Esophagus (tissue), 2 donors: ENCODE results near the gene NLRC5. TPM values are rescaled to one million over a fixed set of nuclear protein-coding genes. Genes with fewer than 3 reads are reported as not detected.

ENCODE experiments used
- H3K27ac ChIP-seq, 2 donors: one replicate each; pipeline ENCODE4 v1.5.1; 2013; ENCODE audit warnings: low read depth in 2 of 2, mild to moderate bottlenecking in 2 of 2, inconsistent platforms in 1 of 2, low read length in 1 of 2, moderate library complexity in 1 of 2
- H3K27me3 ChIP-seq, 2 donors: one replicate each; pipeline ENCODE4 v1.6.1; 2013; ENCODE audit warnings: low read length in 2 of 2, control low read depth in 1 of 2, mild to moderate bottlenecking in 1 of 2; ENCODE audit not compliant: insufficient read depth in 2 of 2, control insufficient read depth in 1 of 2
- H3K36me3 ChIP-seq, 2 donors: one replicate each; pipeline ENCODE4 v1.6.1; 2013; ENCODE audit warnings: low read length in 1 of 2; ENCODE audit not compliant: control insufficient read depth in 2 of 2, insufficient read depth in 2 of 2
- H3K4me1 ChIP-seq, 2 donors: one replicate each; pipeline ENCODE4 v1.6.1; 2013; ENCODE audit warnings: low read length in 1 of 2; ENCODE audit not compliant: control insufficient read depth in 2 of 2, insufficient read depth in 2 of 2
- H3K4me3 ChIP-seq, 2 donors: one replicate each; pipeline ENCODE4 v1.5.1; 2013; ENCODE audit warnings: low read length in 2 of 2, mild to moderate bottlenecking in 2 of 2, low read depth in 1 of 2, moderate library complexity in 1 of 2
- H3K9me3 ChIP-seq, 2 donors: one replicate each; pipeline ENCODE4 v1.6.1; 2013; ENCODE audit warnings: mild to moderate bottlenecking in 2 of 2, low read depth in 1 of 2, low read length in 1 of 2, moderate library complexity in 1 of 2; ENCODE audit not compliant: control insufficient read depth in 2 of 2, insufficient read depth in 1 of 2
- WGBS, 2 donors: extraction: QIAGEN DNeasy Blood & Tissue Kit; methylation state at CpG; one replicate each; pipeline ENCODE4 v1.1.7; 2013; 5-methylcytosine and 5-hydroxymethylcytosine counted together
- polyA plus RNA-seq, 2 donors: library from polyadenylated mRNA; stranded (reverse); fragments of 200-250 nt; gene quantifications; one replicate each; pipeline ENCODE4 v1.2.3, GENCODE V29; 2013
- donor health status: healthy with polysubstance abuse.
- donor health status: Bipolar disorder and iron deficiency.

Gene NLRC5
- polyA plus RNA-seq, 2 donors = 11.3 to 21.7 TPM

DNA sequence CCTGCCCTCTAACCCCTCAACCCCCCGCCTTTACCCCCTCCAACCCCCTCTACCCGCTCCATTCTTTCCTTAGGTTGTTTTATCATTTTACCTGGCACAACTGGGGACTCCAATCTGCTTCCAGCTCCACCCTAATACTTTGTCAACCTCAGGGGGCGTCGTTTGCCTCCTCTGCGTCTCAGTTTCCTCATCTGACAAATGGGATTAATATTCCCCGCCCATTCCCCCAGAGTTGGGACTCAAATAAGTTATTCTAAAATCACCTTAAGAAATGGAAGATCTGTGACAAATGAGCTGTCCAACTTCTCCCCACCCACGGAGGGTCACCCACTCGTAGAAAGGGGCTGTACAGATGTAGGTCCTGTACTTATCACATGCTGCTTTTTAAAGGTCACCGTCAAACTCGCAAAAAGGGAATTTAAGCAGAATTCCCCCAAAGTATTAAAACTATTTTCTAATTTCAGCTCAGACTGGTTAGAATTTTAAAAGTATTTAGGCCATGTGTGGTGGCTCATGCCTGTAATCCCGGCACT, 62.4 kb downstream of the NLRC5 start:
- H3K36me3 ChIP-seq = peaks cover 8 to 17% of the 10 kb centered on the region in 2 donors
- H3K27me3 ChIP-seq = no peaks in the 10 kb centered on the region
- no peaks in the 10 kb centered on the region for H3K9me3 ChIP-seq
- no peak overlapping the region for H3K27ac ChIP-seq
- no peaks in the 10 kb centered on the region for H3K4me1 ChIP-seq
- H3K4me3 ChIP-seq = no peak overlapping the region
- WGBS, 2 donors = 87 to 89% methylated on average over 11 of the region's 11 CpGs

DNA sequence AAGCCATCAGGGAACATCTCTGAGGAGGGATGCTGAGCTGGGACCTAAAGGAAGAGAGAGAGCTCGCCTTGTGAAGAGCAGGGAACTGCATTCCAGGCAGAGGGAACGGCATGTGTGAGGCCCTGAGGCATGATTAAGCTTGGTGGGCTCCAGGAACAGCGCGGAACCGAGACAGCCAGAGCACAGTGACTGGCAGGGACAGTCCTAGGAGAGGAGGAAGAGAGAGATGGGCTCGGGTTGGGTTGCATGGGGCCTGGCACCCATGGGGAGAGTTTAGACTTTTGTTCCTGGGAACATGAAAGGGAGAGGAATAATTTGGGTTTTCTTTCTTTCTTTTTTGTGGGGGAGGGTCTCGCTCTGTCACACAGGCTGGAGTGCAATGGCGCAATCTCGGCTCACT, 63.8 kb downstream of the NLRC5 start:
- Histone ChIP-seq H3K36me3 (peaks cover 8 to 15% of the 10 kb centered on the region in 2 donors), H3K4me1 (no peaks in the 10 kb centered on the region), H3K4me3 (no peak overlapping the region), H3K9me3 (peaks cover 0 to 2% of the 10 kb centered on the region in 2 donors), H3K27ac (no peak overlapping the region), H3K27me3 (no peaks in the 10 kb centered on the region)
- 93 to 96% methylated on average over 9 of the region's 9 CpGs for WGBS, 2 donors

DNA sequence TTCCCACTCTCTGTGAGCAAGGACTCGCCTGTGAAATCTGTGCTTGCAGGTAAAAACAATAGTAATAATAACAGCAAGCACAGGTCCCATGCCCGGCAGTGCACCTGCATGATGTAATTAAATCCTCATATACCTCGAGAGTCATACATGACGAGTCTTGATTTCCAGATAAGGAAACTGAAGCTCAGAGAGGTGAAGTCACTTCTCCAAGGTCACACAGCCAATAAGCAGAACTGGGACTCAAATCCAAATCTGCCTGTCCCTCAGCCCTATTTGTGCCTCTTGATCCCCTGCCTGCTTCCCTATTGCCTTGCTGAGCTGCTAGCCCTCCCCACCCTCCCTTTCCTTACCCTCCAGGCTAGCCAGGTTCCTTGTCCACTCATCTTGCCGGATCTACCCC, 65.0 kb downstream of the NLRC5 start:
- Histone ChIP-seq H3K4me1 (no peaks in the 10 kb centered on the region), H3K27ac (no peak overlapping the region), H3K27me3 (no peaks in the 10 kb centered on the region), H3K9me3 (peaks cover 0 to 2% of the 10 kb centered on the region in 2 donors), H3K36me3 (peaks cover 8 to 26% of the 10 kb centered on the region in 2 donors), H3K4me3 (no peak overlapping the region)
- WGBS, 2 donors = 87 to 90% methylated on average over 5 of the region's 5 CpGs

DNA sequence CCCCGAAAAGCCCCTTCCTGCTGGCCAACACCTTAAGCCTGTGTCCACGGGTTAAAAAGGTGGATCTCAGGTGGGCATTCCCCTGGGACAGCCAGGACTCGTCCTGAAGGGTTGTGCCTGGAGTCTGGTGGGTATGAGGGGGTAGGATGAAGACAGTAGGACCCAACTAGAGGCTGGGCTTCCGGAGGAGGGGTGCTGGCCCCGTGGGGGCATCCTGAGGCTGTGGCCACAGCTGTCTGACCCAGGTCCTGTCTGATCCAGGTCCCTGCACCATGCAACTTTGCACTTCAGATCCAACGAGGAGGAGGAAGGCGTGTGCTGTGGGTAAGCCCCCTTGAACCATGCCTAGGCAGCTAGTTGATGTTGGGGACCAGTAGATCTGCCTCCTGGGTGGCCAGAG, 65.4 kb downstream of the NLRC5 start:
- WGBS, 2 donors = 81 to 88% methylated on average over 7 of the region's 7 CpGs
- H3K9me3 ChIP-seq = peaks cover 0 to 2% of the 10 kb centered on the region in 2 donors
- H3K4me1 ChIP-seq = no peaks in the 10 kb centered on the region
- no peak overlapping the region for H3K27ac ChIP-seq
- no peak overlapping the region for H3K4me3 ChIP-seq
- peaks cover 8 to 29% of the 10 kb centered on the region in 2 donors for H3K36me3 ChIP-seq
- no peaks in the 10 kb centered on the region for H3K27me3 ChIP-seq

DNA sequence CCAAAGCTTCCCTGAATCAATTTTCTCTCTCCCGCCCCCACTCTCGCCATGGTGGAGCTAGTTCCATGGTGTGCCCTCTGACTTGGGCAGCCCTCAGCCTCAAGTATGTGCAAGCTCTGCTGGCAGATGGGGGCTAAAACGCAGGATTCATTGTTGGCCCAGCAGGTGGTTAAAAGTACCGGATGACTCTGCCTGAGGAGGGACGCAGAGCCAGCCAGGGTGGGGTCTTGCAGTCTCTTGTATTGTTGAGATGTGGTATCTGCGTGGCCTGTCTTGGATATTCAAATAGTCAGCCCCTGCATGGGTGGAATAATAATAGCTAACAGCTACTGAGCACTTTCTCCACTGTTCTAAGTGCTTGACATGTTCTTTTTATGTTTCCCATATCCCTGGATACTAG, 66.3 kb downstream of the NLRC5 start:
- WGBS, 2 donors = 90 to 97% methylated on average over 6 of the region's 6 CpGs
- H3K27me3 ChIP-seq = no peaks in the 10 kb centered on the region
- H3K36me3 ChIP-seq = peaks cover 8 to 33% of the 10 kb centered on the region in 2 donors

DNA sequence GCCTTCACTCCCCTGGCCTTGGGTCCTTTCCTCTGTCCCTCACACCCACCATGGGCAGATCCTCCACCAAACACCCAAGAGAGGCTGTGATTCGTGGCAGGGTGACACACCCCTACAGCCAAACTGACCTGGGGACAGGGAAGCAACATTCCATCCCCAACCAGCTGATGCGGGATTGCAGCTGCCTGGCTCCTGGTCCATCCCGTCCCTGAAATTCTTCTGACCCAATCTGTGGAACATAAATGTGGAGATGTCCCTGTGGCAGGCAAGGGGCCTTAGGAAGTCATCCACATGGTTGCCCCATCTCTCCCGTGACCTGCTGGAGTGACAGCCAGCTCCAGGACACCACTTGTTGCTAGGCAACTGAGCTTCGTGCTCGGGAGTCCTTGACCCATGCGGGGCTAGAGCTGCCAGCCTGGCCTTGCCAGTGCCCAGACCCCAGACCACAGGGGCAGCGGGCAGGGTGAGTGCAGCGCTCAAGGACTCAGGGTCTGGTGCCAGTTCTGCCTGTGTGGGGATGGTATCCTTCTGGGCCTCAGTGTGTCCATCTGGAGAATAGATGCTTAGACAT, 69.0 kb downstream of the NLRC5 start:
- Histone ChIP-seq H3K4me3 (no peak overlapping the region), H3K27ac (no peak overlapping the region), H3K4me1 (peaks cover 5 to 9% of the 10 kb centered on the region in 2 donors), H3K9me3 (peaks cover 0 to 2% of the 10 kb centered on the region in 2 donors), H3K27me3 (no peaks in the 10 kb centered on the region), H3K36me3 (peaks cover 8 to 35% of the 10 kb centered on the region in 2 donors)
- WGBS, 2 donors = 82 to 84% methylated on average over 9 of the region's 9 CpGs

More for the DNA sequence above, 66.3 kb downstream of the NLRC5 start:
- Histone ChIP-seq H3K4me3 (no peak overlapping the region), H3K27ac (no peak overlapping the region), H3K9me3 (peaks cover 0 to 2% of the 10 kb centered on the region in 2 donors), H3K4me1 (no peaks in the 10 kb centered on the region)

DNA sequence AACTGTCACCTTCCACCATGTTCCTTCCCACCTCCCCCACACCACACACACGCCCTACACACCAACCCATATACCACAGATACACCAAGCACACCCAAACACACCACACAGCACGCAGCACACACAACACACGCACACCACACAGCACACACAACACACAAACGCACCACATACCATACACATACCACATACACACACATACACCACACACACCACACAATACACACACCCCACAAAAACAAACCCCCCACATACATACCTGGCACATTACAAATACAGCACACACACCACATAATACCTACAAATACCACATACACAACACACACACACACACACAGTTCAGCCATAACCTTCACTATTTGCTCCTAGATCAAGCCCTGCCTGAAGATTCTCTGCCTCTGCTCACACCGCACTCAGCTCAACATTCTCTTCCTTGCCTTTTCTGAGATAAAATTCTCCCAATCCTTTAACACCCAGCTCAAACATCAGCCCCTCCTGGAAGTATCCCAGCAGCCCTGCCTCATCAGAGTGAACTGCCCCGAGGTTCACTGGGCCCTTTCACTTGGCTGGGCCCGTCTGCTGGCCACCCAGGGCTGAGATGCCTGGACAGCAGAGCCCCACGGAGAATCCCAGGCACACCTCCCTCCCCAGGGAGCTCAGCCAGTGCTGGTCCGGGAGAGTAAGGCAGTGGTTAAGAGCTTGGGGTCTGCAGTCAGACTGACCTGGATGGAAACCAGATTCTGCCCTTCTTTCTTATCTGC, 71.1 kb downstream of the NLRC5 start:
- H3K4me1 ChIP-seq = peaks cover 5 to 9% of the 10 kb centered on the region in 2 donors
- H3K4me3 ChIP-seq = no peak overlapping the region
- H3K27me3 ChIP-seq = no peaks in the 10 kb centered on the region
- 80 to 84% methylated on average over 9 of the region's 9 CpGs for WGBS, 2 donors
- peaks cover 0 to 2% of the 10 kb centered on the region in 2 donors for H3K9me3 ChIP-seq
- peaks cover 0 to 26% of the 10 kb centered on the region in 2 donors for H3K36me3 ChIP-seq
- H3K27ac ChIP-seq = peak overlapping the region; percentile 27 to 53

DNA sequence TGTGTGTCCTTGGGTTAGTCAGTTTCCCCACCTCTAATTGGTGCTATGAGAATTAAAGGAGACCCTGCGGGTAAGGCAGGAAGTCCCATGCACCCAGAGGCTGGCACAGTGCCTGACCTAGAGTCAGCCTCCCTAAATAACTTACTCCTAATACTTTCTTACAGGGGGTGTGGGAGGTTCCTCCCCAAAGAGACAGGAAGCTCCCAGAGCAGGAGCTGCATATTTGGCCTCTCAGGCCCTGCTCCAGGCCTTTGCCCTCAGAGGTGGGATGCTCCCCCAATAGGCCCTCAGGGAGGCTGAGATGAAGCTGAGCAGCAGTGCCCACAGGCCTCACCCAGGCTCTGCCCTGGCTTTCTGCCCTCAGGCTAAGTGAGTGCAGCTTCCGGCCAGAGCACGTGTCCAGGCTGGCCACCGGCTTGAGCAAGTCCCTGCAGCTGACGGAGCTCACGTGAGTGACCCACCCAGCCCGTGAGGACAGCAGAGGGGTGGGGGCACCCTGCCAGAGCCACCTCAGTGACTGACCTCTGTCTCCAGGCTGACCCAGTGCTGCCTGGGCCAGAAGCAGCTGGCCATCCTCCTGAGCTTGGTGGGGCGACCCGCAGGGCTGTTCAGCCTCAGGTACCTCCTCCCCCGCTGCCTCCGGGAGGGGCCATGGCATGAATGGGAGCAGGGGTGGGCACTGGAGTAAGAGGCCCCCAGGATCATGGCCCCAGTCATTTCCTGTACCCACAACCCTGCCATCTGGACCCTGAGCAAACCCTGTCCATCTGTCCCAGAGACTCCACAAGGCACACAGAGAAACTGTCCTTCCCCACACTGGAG, 71.9 kb downstream of the NLRC5 start:
- peak overlapping the region; percentile 53 to 76 for H3K27ac ChIP-seq
- no peak overlapping the region for H3K4me3 ChIP-seq
- H3K4me1 ChIP-seq = peaks cover 5 to 9% of the 10 kb centered on the region in 2 donors
- peaks cover 0 to 23% of the 10 kb centered on the region in 2 donors for H3K36me3 ChIP-seq
- WGBS, 2 donors = 45 to 59% methylated on average over 11 of the region's 11 CpGs
- H3K27me3 ChIP-seq = no peaks in the 10 kb centered on the region
- peaks cover 0 to 2% of the 10 kb centered on the region in 2 donors for H3K9me3 ChIP-seq

DNA sequence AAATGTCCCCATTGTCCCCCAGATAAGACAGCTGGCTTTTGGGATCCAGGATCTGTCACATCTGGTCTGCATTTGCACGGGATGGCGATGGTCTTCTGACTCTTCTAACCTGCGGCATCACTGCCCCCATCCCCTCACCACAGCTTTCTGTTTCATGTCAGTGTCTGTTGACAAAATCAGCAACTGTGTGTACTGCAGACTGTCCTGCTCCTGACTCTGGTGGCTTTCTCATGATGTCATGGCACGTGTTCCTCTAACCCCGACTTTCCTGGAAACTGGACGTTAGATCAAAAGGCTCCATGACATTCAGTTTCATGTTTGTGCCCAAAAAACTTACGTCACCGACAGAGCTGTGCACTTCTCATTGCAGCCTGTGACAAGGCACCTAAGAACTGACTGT, 73.0 kb downstream of the NLRC5 start:
- peaks cover 0 to 2% of the 10 kb centered on the region in 2 donors for H3K9me3 ChIP-seq
- peaks cover 0 to 23% of the 10 kb centered on the region in 2 donors for H3K36me3 ChIP-seq
- H3K27me3 ChIP-seq = no peaks in the 10 kb centered on the region
- no peak overlapping the region for H3K27ac ChIP-seq
- H3K4me3 ChIP-seq = no peak overlapping the region
- 75 to 77% methylated on average over 8 of the region's 8 CpGs for WGBS, 2 donors
- H3K4me1 ChIP-seq = peaks cover 5 to 9% of the 10 kb centered on the region in 2 donors
